GM21723 (cell line): ENCODE measurements around the gene PWWP2B.

Experiments
- ATAC-seq: cut with Tn5 transposase; IDR thresholded peaks from one replicate; pipeline ENCODE4 v1.9.1; 2021; ENCODE audit warnings: mild to moderate bottlenecking, moderate library complexity; ENCODE audit not compliant: unreplicated experiment

Gene PWWP2B

DNA sequence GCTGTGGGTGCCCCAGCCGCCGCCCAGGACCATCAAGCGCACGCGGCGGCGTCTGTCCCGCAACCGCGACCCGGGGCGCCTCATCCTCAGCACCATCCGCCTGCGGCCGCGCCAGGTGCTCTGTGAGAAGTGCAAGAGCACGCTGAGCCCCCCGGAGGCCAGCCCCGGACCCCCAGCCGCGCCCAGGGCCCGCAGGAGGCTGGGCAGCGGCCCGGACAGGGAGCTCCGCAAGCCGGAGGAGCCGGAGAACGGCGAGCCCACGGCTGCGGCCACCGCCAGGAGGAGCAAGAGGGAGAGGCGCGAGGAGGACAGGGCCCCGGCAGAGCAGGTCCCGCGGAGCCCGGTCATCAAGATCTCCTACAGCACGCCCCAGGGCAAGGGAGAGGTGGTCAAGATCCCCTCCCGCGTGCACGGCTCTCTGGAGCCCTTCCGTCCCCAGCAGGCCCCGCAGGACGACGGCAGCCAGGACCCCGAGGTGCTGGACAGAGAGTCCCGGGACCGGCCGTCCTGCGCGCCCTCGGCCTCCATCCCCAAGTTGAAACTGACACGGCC, 8.0 kb downstream of the PWWP2B start:
- no peak for ATAC-seq

DNA sequence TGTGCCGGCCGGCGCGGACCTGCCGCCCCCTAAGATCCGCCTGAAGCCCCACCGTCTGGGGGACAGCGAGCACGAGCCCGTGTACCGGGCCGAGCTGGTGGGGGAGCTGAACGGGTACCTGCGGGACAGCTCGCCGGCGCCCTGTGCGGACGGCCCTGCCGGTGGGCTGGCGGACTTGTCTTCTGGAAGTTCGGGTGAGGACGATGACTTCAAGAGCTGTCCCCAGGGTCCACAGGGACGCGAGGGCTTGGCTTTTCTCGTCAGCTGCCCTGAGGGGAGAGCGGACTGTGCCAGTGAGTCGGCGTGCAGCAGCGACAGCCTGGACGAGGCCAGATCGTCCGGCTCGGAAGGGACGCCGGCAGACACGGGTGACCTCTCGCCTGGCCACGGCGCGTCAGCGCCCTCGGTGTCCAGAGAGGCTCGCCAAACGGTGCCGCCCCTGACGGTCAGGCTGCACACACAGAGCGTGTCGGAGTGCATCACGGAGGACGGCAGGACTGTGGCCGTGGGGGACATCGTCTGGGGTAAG, 8.5 kb downstream of the PWWP2B start:
- no peak for ATAC-seq

DNA sequence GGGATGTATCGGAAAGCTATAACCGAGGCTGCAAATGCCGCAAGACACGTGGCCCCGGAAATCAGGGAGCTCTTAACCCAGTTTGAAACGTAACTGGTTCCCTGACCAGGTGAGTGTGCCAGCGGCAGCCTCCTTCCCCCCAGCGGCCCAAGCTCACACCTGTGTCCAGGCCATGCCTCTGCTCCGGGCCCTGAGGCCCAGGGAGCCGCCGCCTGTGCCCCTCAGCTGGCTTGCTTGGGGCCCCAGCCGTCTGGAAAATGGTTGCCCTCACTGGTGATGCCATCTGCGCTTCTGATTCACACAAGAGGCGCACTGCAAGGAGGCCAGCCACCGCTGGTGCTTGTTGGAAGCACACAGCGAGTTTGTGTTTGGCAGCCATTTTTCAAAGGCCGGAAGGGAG, 9.2 kb downstream of the PWWP2B start:
- ATAC-seq = no peak

DNA sequence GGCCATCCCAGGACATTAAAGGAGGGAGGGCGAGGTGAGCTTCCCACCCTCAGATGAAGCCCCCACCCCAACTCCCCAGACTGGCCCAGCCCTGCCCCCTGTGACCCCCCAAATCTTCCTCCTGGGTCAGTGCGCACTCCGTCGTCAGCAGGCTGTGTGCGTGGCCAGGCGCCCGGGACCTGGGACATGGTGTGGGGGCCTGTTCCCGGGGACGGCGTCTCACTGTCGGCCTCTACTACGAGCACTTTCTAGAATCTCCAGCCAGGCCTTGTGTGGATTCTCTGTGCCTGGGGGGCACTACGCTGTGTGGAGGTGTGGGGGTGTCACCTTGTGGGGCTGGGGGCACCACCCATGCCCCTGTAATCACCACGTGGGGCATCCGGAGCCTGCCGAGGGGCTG, 9.8 kb downstream of the PWWP2B start:
- no peak for ATAC-seq

DNA sequence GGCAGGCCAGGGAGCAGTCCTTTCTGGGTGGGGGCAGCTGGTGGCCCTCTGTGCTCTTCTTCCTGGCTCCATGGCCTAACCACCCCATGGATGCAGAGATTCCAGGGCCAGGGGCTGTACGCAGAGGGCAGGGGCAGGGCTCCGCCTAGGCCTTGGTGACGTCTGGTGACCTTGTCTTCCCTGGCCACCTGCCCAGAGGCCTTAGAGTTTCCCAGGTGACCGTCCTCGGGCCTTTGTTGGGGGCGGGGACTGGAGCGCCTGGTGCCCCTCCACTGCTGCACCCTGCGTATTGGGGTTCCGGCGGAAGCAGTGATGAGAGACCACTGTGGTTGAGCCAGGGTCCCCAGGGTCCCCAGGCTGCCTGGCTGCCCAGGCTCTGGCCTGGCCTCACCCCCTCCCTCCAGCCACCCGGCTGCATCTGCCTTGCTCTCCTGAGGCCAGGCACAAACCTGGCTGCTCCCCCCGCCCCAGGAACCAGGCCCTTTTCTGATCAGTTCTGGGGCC, 10.3 kb downstream of the PWWP2B start:
- ATAC-seq = no peak

DNA sequence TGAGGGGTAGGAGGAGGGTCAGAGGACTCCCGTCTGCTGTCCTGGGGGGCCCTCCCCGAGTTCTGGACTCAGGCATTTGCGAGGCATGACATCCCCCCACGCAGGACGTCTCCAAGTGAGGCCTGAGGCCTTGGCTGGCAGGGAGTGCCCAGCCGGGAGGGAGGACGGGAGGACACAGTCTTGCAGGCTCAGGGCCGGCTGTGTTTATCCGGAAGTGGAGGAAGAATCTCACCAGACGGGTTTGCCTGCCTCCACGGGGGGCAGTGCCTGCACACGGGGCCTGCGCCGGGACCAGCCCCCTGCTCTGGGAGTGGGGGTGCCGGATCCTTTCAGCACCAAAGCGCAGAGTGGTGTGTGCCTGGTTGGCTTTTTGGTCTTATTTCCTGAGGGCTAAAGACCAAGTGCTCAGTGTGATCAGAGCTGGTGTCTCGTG, 10.9 kb downstream of the PWWP2B start:
- no peak for ATAC-seq

DNA sequence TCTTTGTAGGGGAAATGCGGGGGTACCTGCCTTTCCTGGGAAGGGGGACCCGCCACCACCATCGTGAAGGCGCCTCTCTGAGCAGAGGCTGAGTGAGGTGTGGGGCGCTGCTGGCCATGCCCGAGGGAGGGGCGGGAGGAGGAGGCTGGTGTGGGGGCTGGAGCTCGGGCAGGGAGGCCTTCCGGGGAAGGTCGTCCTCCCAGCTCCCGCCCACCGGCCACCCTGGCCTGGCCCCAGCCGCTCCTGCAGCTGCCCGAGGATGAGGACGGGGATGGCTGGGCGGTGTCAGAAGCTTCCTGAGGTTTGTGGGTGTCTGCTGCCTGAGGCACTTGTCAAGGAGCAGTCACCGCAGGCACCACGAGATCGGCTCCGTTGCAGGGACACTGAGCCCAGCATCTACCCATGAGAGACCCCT, 11.4 kb downstream of the PWWP2B start:
- no peak for ATAC-seq

DNA sequence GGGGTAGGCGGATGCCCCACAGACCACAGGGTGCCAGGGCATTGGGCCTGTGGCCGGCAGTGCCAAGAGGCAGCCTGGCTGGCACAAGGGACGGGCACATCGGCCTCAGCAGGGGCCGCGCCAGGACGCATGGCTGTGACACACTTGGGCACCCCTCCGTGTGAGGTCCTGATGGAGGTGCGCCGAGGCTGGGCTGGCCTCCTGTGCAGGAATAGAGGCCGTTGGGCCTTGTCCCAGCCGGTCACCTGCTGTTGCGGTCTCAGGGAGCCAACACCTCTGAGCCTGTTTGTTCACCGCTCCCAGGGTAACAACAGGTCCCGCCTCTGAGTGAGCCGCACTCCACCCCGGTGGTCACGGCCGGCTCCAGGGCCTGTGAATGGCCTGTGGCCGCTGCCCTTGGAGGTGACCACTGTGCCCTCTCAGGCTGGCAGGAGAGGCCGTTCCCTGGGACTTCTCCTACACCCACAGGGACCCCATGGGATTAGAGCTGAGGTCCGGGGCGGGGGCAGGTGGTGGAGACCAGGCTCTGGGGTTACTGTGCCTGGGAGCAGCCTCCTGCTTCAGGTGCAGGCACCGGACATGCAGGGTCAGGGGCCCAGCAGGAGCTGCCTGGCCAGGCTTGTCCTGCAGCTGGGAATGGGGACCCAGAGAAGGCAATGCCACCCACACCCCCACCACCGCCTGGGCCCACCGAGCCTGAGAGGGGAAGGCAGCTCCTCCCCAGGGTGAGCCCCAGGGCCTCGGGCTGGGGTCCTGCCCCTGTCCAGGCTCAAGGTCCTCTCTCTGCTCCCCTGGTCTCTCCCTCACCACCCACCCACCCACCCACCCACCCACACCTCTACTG, 12.0 kb downstream of the PWWP2B start:
- no peak for ATAC-seq

DNA sequence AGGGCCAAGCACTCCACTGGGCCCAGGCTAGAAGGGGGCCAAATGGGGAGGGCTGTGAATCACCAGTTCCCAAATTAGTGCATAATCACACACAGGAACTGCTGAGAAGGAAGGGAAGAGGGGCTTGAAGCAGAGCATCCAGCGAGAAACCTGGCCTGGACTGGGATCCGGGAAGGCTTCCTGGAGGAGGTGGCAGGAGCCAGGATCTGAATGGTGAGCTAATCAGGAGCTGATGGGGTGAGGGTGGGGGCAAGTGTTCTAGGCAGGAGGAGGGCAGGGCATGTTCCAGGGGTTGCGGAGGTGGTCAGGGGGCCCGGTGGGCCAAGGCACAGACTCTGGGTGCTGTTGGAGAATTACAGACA, 12.6 kb downstream of the PWWP2B start:
- ATAC-seq = no peak

DNA sequence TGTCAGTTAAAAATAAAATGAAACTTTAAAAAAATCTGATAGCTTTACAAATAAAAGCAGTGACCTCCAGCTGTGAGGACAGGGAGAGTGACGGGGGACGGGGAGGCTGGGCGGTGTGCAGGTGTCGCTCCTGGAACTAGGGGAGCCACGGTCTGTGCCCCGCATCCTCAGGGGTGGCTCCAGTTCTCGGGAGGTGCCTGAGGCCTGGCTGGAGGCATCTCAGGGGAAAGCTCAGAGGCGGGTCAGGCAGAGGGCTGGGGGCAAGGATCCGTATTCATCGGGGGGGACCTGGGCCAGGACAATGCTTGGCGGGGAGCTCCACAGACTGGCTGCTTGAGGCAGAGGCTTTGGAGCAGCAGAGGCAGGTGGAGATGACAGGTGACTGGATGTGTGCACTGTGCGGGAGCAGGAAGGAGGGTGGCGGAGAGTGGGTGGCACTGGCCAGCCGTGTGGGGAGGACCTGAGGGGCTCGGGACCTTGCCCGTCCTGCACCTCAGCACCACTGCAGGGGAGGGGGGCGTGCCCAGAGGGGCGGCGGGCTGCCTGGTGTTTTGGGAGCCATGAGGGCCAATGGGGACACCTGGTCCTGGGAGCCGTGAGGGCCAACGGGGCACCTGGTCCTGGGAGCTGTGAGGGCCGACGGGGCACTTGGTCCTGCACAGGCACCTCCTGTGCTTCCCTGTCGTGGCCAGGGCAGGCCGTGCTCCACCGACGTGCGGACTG, 13.2 kb downstream of the PWWP2B start:
- ATAC-seq = no peak

DNA sequence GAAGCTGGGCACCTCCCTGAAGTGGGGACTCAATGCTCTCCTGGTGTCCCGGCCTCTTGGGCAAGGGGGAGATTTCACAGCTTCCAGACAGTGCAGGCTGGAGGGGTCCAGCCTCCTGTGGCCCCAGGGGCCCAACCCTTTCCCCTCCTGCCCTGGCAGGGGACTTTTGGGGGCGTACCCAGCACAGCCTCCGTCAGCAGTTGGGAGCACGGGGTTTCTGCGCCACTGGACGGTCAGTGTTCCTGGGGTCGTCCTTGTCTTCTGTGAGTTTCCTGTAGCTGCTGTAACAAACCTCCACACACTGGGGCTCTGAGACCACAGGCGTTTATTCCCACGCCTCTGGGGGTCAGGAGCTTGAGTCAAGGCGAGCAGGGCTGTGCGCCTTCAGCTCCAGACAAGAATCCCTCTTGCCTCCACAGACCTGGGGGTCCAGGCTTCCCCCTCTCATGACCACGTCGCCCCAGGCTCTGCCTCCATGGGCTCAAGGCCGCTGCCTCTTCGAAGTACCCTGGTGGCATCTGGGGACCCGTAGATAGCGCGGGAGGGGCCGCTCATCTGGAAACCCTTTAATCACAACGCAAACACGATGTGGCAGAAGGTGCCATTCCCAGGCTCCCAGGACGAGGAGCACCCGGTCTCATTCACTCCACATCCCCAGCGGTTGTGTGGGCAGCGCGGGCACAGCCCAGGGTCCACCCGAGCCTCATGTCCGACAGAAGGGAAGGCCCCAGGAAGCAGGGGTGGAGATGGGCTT, 14.0 kb downstream of the PWWP2B start:
- ATAC-seq = no peak

DNA sequence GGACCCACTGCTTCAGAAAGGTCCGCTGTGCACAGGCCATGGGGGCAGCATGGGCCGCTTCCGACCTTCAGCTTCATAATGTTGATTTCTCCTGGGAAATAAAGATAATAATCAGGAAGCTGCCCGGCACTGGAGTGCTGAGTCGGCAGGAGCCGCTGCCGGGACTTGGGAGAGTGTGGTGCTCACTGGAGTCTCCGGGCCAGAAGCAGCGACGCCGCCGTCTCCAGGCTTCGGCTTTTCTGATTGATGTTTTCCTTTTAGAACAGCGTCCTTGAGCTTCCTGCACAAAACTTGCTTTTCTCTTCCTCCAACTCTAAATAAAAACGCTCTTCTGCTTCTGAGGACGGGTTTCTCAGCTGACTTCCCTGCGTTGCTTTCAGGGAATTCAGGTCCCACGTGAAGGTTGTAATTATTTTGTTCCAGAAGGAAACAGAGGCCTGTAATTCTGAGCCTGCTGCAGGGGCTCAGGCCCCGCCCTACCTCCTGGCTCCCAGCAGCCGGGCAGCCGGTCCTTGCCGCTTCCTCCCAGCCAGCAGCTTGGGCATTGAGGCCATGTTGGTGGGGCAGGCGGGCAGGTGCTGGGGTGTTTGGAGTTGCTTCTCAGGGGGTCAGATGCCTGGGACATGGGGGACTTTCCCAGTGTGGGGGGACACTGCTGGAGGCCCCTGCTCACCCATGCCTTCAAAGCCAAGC, 14.7 kb downstream of the PWWP2B start:
- ATAC-seq = no peak

DNA sequence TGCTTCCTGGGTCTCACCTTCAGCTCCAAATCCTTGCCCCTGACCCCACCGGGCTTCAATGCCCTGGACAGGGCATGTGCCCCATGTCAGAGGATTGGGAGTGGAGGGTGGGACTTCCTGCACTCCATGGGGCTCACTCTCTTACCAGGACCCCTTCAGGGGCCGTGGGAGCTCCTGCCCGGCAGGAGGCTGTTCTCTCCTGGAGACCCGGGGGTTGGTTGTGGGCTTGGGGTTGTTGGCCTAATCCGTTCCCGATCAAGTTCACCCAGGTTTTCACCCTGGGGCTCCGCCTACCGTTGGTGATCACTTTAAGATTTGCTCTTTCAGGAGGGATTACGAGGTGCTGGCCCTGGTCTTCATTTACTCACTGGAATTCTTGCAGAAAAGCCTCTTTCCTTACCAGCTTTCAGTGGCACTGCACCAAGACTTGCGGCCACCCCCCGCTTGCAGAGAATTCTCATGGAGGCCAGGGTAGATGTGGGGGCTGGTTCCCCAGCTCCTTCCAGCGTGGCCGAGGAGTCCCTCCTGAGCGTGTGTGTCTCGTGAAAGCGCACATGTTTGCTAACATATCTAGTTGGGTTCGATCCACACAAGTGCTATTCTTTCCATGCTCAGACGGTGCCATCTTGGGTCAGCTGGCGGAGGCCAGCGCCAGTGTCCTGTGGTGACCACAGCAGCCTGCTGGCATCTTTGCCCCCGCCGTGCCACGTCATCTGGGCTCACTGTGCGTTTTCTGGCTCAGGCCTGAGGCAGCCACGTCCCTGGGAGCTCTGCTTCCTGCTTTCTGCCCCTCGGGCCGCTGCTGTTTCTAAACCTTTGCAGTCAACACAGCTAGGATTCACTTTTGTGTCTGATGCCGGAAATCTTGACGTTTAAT, 15.6 kb downstream of the PWWP2B start:
- no peak for ATAC-seq

DNA sequence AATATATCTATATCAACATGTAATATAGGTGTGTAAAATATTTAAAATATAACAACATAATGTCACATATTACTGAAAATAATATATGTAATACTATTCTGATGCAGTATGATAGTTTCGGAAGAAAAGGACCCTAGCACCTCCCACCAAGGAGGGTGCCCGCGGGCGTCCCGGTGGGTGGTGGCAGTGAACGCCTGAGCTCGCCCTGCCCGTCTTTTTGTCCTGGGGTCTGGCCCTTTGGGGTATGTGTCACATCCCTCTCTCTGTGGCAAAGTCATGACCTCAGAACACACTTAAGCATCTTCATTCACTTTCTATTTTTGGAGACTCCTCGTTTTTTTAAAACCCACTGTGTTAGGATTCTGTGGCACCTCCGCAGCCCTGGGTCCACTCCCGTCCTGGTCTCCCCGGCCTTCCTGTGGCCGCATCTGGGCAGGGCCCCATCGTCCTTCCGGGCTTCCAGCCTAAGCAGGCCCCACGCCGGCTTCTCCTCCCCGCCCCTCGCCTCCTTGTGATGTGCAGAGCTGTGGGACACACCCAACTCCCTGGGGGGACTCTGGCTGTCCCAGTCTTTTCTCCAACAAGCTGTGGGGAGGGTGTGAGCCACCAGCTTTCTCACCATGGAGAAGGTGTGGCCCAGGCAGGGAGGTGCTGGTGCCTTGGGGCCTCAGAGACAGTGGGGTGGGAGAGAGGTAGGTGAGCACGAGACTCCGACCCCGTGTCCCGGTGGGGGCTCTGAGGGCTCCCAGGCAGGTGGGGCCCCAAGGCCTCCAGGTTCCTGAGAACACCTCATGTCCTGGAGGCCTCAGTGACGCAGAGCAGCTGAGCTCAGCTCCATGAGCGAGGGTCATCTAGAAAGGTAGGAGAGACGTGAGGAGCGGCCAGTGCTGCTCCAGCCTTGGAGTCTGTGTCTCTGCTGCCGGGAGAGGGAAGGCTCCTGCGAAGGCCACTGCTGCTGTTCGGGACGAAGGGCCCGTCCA, 16.5 kb downstream of the PWWP2B start:
- ATAC-seq = no peak

DNA sequence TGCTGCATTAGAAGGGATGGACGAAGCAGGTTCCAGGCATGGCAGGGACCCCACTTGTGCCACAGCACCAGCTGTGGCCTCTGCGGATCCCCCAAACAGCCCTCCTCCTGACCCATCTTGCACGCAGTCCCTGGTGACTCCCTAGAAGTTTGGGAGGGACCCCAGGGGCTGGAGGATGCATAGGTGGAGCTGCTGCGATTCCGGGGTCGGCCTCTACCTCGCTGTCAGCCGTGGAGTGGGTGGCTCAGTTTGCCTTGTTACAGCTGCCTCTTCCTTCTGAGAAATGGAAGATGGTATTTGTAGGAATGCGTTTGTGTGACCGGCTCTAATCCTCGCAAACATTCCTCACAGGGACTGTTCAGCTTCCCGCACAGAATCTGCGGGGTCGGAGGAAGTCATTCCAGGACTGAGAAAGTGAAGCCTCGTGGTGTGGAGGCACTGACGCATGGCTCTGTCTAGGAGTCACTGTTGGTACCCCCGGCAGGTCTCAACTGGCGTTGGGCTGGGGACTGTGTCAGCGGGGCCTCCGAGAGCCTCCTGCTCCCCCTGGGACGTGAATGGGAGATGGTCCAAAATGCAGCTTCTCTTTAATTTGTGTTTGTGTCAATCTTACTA, 17.5 kb downstream of the PWWP2B start:
- no peak for ATAC-seq

DNA sequence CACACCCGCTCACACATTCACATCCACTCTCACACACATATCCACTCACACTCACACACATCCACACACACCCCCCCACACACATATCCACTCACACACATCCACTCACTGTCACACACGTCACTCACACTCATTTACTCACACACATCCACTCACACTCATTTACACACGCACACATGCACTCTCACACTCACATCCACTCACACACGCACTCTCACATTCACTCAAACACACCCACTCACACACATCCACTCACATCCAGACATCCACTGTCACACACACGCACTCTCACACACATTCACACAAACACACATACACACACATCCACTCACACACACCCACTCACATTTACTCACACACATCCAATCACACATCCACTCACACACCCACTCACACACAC, 18.3 kb downstream of the PWWP2B start:
- ATAC-seq = no peak

DNA sequence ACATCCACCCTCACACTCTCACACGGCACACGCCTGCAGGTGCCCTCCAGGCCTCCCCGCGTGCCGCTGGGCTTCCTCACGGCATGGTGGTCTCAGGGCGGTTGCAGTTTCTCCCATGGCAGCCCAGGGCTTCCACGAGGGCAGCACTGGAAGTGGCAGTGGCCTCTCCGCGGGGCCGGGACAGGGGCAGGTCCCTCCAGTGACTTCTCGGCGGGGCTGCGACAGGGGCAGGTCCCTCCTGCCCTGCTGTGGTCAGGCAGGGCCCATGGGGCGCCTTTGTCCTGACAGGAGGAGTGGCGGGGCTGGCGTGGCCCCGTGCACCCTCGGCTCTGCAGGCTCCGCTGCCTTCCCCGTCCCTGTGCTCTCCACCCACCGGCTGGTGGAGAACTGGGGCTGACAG, 19.0 kb downstream of the PWWP2B start:
- no peak for ATAC-seq
